ENCODE measurements around the gene BRCC3. TPM values are rescaled to one million over a fixed set of nuclear protein-coding genes. Genes with fewer than 3 reads are reported as not detected.

BRCC3 gene
- polyA plus RNA-seq, 1 of the 3 experiments (the other 2 are of a cell fraction): 11.2 TPM

DNA sequence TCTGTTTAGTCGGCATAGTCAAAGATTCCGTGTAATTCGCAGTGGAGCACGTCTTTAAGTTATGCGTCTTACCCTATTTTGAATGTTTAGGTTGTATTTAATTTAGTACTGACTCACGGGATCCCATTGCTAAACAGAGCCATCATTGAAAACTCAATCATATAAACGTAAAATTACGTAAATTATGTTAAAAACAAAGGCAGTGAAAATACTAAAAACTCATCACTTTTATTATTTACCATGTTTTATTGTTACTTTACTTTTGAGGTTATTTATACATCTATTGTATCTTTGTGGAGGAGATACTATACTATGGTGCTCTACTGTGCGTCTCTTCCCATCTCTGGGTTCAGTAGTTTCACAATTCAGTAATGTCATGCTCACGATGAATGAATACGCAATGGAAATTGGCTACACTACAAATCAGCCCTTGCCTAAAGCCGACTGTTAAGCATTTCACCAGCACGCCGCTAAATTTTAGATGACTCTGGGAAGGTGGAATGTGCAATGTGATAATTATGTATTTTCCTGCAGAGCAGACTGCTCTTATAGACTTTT lies 43.7 kb upstream of the BRCC3 start:
- ChIA-PET CTCF (interaction anchor here (1.3 to 2.4 kb wide), 2 partner anchors 46 to 110 kb away, joined by 3 to 7 read pairs; no protein-coding TSS in a partner anchor), POLR2A (interaction anchor here (1.1 to 1.4 kb wide), 2 partner anchors 10 to 29 kb away, joined by 4 to 5 read pairs; no protein-coding TSS in a partner anchor)
- Histone ChIP-seq H3K4me3 (ENCODE audit: low read depth in 2 of 2, low read length in 1 of 2) (peak overlapping the region; percentile 64 to 66), H3K9ac (peak overlapping the region; percentile 88), H3F3A (replicated peaks; ENCODE audit: insufficient read depth) (peaks cover 4% of the 10 kb centered on the region), H3K4me1 (ENCODE audit: control insufficient read depth in 1 of 2, insufficient read depth in 2 of 2, low read depth in 1 of 2, low read length in 1 of 2) (no peaks in the 10 kb centered on the region; a peak in 1 of 4 replicates), H3K4me2 (peak overlapping the region; percentile 73), H4K20me1 (ENCODE audit: insufficient read depth) (no peaks in the 10 kb centered on the region), H3K9me3 (no peaks in the 10 kb centered on the region), H3K27me3 (ENCODE audit: insufficient read depth) (no peaks in the 10 kb centered on the region), H2AFZ (ENCODE audit: low read depth) (peak overlapping the region; percentile 7; the same call in 1 of the 2 replicates), H3K79me2 (ENCODE audit: insufficient read depth) (peaks cover 44% of the 10 kb centered on the region), H3K36me3 (replicated peaks in 1 of 2; ENCODE audit: control insufficient read depth in 1 of 2, insufficient read depth in 2 of 2, low read length in 1 of 2) (no peaks in the 10 kb centered on the region), H3K27ac (ENCODE audit: low read depth in 2 of 2, low read length in 1 of 2) (peak overlapping the region; percentile 91 to 93), H3K9me2 (no peaks in the 10 kb centered on the region)
- DNase-seq: no peak
- TF ChIP-seq TAF1 (IDR thresholded peaks at IDR 0.05; ENCODE audit: borderline replicate concordance, low read depth, low read length) (no peak), NRF1 (IDR thresholded peaks at IDR 0.05; ENCODE audit: low read depth, low read length) (no peak), JUND (IDR thresholded peaks at IDR 0.05) (no peak), NFIC (IDR thresholded peaks at IDR 0.05; ENCODE audit: borderline replicate concordance) (no peak), GATA2 (CRISPR knock-in tag; IDR thresholded peaks at IDR 0.05) (no peak)
- 37% methylated on average over 14 of the region's 14 CpGs for WGBS (ENCODE audit: low lambda C conversion rate)

DNA sequence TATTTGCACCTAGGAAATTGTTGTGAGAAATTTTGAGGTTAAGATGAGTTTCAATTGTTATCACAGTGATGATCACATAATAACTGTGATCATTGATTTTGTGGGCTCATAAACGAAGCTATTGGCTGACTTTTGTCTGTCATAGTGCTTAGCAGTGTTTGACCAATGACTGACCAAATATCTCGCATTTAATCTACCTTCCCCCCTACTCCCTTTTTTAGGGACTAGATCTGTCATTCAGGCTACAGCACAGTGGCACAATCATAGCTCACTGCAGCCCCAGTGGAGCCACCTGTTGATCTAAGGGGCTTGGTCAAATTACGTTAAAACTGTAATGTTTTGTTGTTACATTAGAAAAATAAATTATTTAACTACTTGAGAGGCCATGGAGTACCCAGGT lies 43.2 kb upstream of the BRCC3 start:
- H3K9ac ChIP-seq: peak overlapping the region; percentile 88; the same call in 1 of the 2 replicates
- peak overlapping the region; percentile 73 for H3K4me2 ChIP-seq
- no peak overlapping the region for H2AFZ ChIP-seq (ENCODE audit: low read depth)
- H3K4me3 ChIP-seq (ENCODE audit: low read depth in 2 of 2, low read length in 1 of 2): peak overlapping the region; percentile 64 to 66
- H3K9me2 ChIP-seq: no peaks in the 10 kb centered on the region
- ChIA-PET POLR2A (no interaction called here), CTCF (interaction anchor here (2.4 kb wide), 1 partner anchor 110 kb away, joined by 7 read pairs; no protein-coding TSS in a partner anchor)
- H3K4me1 ChIP-seq (ENCODE audit: control insufficient read depth in 1 of 2, insufficient read depth in 2 of 2, low read depth in 1 of 2, low read length in 1 of 2): no peaks in the 10 kb centered on the region; a peak in 1 of 4 replicates
- no peaks in the 10 kb centered on the region for H4K20me1 ChIP-seq (ENCODE audit: insufficient read depth)
- H3K36me3 ChIP-seq (replicated peaks in 1 of 2; ENCODE audit: control insufficient read depth in 1 of 2, insufficient read depth in 2 of 2, low read length in 1 of 2): no peaks in the 10 kb centered on the region
- peaks cover 48% of the 10 kb centered on the region for H3K79me2 ChIP-seq (ENCODE audit: insufficient read depth)
- no peak for TF ChIP-seq RCOR1 (IDR thresholded peaks at IDR 0.05; ENCODE audit: low read length)
- TF ChIP-seq GABPA (IDR thresholded peaks at IDR 0.05; ENCODE audit: low read depth): no peak
- TF ChIP-seq TCF12 (IDR thresholded peaks at IDR 0.05): no peak
- no peak for TF ChIP-seq ELF1 (IDR thresholded peaks at IDR 0.05)
- TF ChIP-seq SMC3 (IDR thresholded peaks at IDR 0.05; ENCODE audit: low read depth, low read length): no peak
- no peak for TF ChIP-seq MEF2A (IDR thresholded peaks at IDR 0.05; ENCODE audit: borderline replicate concordance, low read depth)
- TF ChIP-seq, protein P1, sequence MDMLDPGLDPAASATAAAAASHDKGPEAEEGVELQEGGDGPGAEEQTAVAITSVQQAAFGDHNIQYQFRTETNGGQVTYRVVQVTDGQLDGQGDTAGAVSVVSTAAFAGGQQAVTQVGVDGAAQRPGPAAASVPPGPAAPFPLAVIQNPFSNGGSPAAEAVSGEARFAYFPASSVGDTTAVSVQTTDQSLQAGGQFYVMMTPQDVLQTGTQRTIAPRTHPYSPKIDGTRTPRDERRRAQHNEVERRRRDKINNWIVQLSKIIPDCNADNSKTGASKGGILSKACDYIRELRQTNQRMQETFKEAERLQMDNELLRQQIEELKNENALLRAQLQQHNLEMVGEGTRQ (IDR thresholded peaks at IDR 0.05; ENCODE audit: borderline replicate concordance, low read depth, low read length): no peak
- TF ChIP-seq FOXM1 (IDR thresholded peaks at IDR 0.05; ENCODE audit: low read depth): no peak
- TF ChIP-seq, protein P2, sequence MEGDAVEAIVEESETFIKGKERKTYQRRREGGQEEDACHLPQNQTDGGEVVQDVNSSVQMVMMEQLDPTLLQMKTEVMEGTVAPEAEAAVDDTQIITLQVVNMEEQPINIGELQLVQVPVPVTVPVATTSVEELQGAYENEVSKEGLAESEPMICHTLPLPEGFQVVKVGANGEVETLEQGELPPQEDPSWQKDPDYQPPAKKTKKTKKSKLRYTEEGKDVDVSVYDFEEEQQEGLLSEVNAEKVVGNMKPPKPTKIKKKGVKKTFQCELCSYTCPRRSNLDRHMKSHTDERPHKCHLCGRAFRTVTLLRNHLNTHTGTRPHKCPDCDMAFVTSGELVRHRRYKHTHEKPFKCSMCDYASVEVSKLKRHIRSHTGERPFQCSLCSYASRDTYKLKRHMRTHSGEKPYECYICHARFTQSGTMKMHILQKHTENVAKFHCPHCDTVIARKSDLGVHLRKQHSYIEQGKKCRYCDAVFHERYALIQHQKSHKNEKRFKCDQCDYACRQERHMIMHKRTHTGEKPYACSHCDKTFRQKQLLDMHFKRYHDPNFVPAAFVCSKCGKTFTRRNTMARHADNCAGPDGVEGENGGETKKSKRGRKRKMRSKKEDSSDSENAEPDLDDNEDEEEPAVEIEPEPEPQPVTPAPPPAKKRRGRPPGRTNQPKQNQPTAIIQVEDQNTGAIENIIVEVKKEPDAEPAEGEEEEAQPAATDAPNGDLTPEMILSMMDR (IDR thresholded peaks at IDR 0.05): no peak
- TF ChIP-seq EZH2phosphoT487 (IDR thresholded peaks at IDR 0.05; ENCODE audit: borderline replicate concordance, low read depth): no peak
- TF ChIP-seq RAD21 (IDR thresholded peaks at IDR 0.05; ENCODE audit: low read length): no peak
- TF ChIP-seq NFIC (IDR thresholded peaks at IDR 0.05; ENCODE audit: borderline replicate concordance): no peak
- no peak for TF ChIP-seq RFX5 (IDR thresholded peaks at IDR 0.05; ENCODE audit: low read length)
- no peak for TF ChIP-seq GATA2 (CRISPR knock-in tag; IDR thresholded peaks at IDR 0.05)
- no peak for TF ChIP-seq YY1 (IDR thresholded peaks at IDR 0.05; ENCODE audit: low read depth)
- H3K27ac ChIP-seq (ENCODE audit: low read depth in 2 of 2, low read length in 1 of 2): peak overlapping the region in 1 of 2 experiments; percentile 93; a peak in 3 of 4 replicates
- H3F3A ChIP-seq (replicated peaks; ENCODE audit: insufficient read depth): peaks cover 4% of the 10 kb centered on the region
- no peaks in the 10 kb centered on the region for H3K27me3 ChIP-seq (ENCODE audit: insufficient read depth)
- DNase-seq: no peak
- 5% methylated on average over 3 of the region's 3 CpGs for WGBS (ENCODE audit: low lambda C conversion rate)
- no peaks in the 10 kb centered on the region for H3K9me3 ChIP-seq
